GM12878 (cell line): ENCODE measurements around the gene LRRC3C.
A peak's percentile ranks its signal among the peaks of the same experiment; 100 is the strongest.

Experiments
- CTCF ChIP-seq, 3 experiments: IDR thresholded peaks in 2 of 3; conservative IDR thresholded peaks in 1 of 3; 2 replicates each; pipeline ENCODE4 v1.5.1; 2011; ENCODE audit warnings: low read depth in 3 of 3, low read length in 3 of 3, mild to moderate bottlenecking in 3 of 3, control low read depth in 2 of 3, moderate library complexity in 2 of 3, inconsistent platforms in 1 of 3, mixed read lengths in 1 of 3; ENCODE audit not compliant: control insufficient read depth in 2 of 3, insufficient read depth in 1 of 3; ENCODE audit errors: extremely low read depth in 1 of 3
- DPF2 ChIP-seq: fragments of 450-650 bp; IDR thresholded peaks from 2 replicates; pipeline ENCODE4 v1.6.1; 2017; ENCODE audit warnings: mild to moderate bottlenecking
- POLR2A ChIP-seq: IDR thresholded peaks from 2 replicates; pipeline ENCODE4 v1.6.1; 2011; ENCODE audit warnings: low read depth, mild to moderate bottlenecking, low read length
- RAD51 ChIP-seq: fragments of 450-650 bp; IDR thresholded peaks from 2 replicates; pipeline ENCODE4 v1.6.1; 2016; ENCODE audit warnings: moderate library complexity, mild to moderate bottlenecking, inconsistent platforms
- RBBP5 ChIP-seq: fragments of 200-600 bp; sonication (generic); conservative IDR thresholded peaks from 2 replicates; pipeline ENCODE4 v1.6.1; 2016
- ZBED1 ChIP-seq: IDR thresholded peaks from 2 replicates; pipeline ENCODE4 v1.6.1; 2016; ENCODE audit warnings: borderline replicate concordance
- TF ChIP-seq, protein P1 (sequence below): IDR thresholded peaks from 2 replicates; pipeline ENCODE4 v1.6.1; 2012; ENCODE audit warnings: low read length, inconsistent platforms
- TF ChIP-seq, protein P2 (sequence below): IDR thresholded peaks from 2 replicates; pipeline ENCODE4 v1.6.1; 2011; ENCODE audit warnings: low read depth, mild to moderate bottlenecking, low read length, moderate library complexity, borderline replicate concordance; ENCODE audit errors: extremely low read depth

- TF ChIP-seq POLR2A (no peak), CTCF (IDR thresholded peaks at IDR 0.05 in 2 of 3, conservative IDR thresholded peaks at IDR 0.05 in 1 of 3; ENCODE audit: control insufficient read depth in 2 of 3, extremely low read depth in 1 of 3, insufficient read depth in 1 of 3, low read depth in 3 of 3, low read length in 3 of 3) (peak in 2 of 3 experiments; percentile 16 to 27; a peak in 2 of 6 replicates), DPF2 (no peak), ZBED1 (no peak), RAD51 (no peak), RBBP5 (no peak)
- TF ChIP-seq, protein P1, sequence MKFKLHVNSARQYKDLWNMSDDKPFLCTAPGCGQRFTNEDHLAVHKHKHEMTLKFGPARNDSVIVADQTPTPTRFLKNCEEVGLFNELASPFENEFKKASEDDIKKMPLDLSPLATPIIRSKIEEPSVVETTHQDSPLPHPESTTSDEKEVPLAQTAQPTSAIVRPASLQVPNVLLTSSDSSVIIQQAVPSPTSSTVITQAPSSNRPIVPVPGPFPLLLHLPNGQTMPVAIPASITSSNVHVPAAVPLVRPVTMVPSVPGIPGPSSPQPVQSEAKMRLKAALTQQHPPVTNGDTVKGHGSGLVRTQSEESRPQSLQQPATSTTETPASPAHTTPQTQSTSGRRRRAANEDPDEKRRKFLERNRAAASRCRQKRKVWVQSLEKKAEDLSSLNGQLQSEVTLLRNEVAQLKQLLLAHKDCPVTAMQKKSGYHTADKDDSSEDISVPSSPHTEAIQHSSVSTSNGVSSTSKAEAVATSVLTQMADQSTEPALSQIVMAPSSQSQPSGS: no peak
- TF ChIP-seq, protein P2, sequence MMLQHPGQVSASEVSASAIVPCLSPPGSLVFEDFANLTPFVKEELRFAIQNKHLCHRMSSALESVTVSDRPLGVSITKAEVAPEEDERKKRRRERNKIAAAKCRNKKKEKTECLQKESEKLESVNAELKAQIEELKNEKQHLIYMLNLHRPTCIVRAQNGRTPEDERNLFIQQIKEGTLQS: no peak
These were observed 52.4 kb downstream of the LRRC3C start for GRCh38 chr17:39979893-39980350.
